Measurements from ENCODE around the gene DLGAP4.

The DLGAP4 gene

GRCh38 chr20:36359668-36360406, 53.7 kb downstream of the DLGAP4 start:
- Histone ChIP-seq H3K9ac (ENCODE audit: low read depth, low read length) (no peak overlapping the region), H3K4me1 (ENCODE audit: insufficient read depth, low read length) (peaks cover 3% of the 10 kb centered on the region; the same call in 1 of the 2 replicates), H3K36me3 (ENCODE audit: insufficient read depth, low read length) (no peaks in the 10 kb centered on the region), H3K9me3 (ENCODE audit: control insufficient read depth, insufficient read depth, low read length) (no peaks in the 10 kb centered on the region)

GRCh38 chr20:36360429-36360828, 54.3 kb downstream of the DLGAP4 start:
- H3K36me3 ChIP-seq (ENCODE audit: insufficient read depth, low read length): no peaks in the 10 kb centered on the region
- no peaks in the 10 kb centered on the region for H3K9me3 ChIP-seq (ENCODE audit: control insufficient read depth, insufficient read depth, low read length)
- H3K4me1 ChIP-seq (ENCODE audit: insufficient read depth, low read length): peaks cover 3% of the 10 kb centered on the region; the same call in 1 of the 2 replicates
- H3K9ac ChIP-seq (ENCODE audit: low read depth, low read length): no peak overlapping the region

- peaks cover 3% of the 10 kb centered on the region; the same call in 1 of the 2 replicates for H3K4me1 ChIP-seq (ENCODE audit: insufficient read depth, low read length)
- no peaks in the 10 kb centered on the region for H3K9me3 ChIP-seq (ENCODE audit: control insufficient read depth, insufficient read depth, low read length)
- H3K9ac ChIP-seq (ENCODE audit: low read depth, low read length): no peak overlapping the region
- H3K36me3 ChIP-seq (ENCODE audit: insufficient read depth, low read length): no peaks in the 10 kb centered on the region
Observed at GRCh38 chr20:36361406-36361805, 55.3 kb downstream of the DLGAP4 start.

- Histone ChIP-seq H3K36me3 (ENCODE audit: insufficient read depth, low read length) (no peaks in the 10 kb centered on the region), H3K9ac (ENCODE audit: low read depth, low read length) (no peak overlapping the region), H3K4me1 (ENCODE audit: insufficient read depth, low read length) (peaks cover 3% of the 10 kb centered on the region; the same call in 1 of the 2 replicates), H3K9me3 (ENCODE audit: control insufficient read depth, insufficient read depth, low read length) (no peaks in the 10 kb centered on the region)
Observed at GRCh38 chr20:36362261-36362660, 56.1 kb downstream of the DLGAP4 start.

- Histone ChIP-seq H3K4me1 (ENCODE audit: insufficient read depth, low read length) (peaks cover 3% of the 10 kb centered on the region; the same call in 1 of the 2 replicates), H3K36me3 (ENCODE audit: insufficient read depth, low read length) (no peaks in the 10 kb centered on the region), H3K9me3 (ENCODE audit: control insufficient read depth, insufficient read depth, low read length) (no peaks in the 10 kb centered on the region), H3K9ac (ENCODE audit: low read depth, low read length) (no peak overlapping the region)
Observed at GRCh38 chr20:36362978-36363713, 57.0 kb downstream of the DLGAP4 start.

GRCh38 chr20:36364506-36364905, 58.4 kb downstream of the DLGAP4 start:
- Histone ChIP-seq H3K9ac (ENCODE audit: low read depth, low read length) (no peak overlapping the region), H3K4me1 (ENCODE audit: insufficient read depth, low read length) (peaks cover under 1% of the 10 kb centered on the region; the same call in 1 of the 2 replicates), H3K36me3 (ENCODE audit: insufficient read depth, low read length) (no peaks in the 10 kb centered on the region), H3K9me3 (ENCODE audit: control insufficient read depth, insufficient read depth, low read length) (no peaks in the 10 kb centered on the region)

GRCh38 chr20:36366623-36367369, 60.7 kb downstream of the DLGAP4 start:
- no peaks in the 10 kb centered on the region for H3K9me3 ChIP-seq (ENCODE audit: control insufficient read depth, insufficient read depth, low read length)
- no peaks in the 10 kb centered on the region for H3K4me1 ChIP-seq (ENCODE audit: insufficient read depth, low read length)
- H3K9ac ChIP-seq (ENCODE audit: low read depth, low read length): no peak overlapping the region
- no peaks in the 10 kb centered on the region for H3K36me3 ChIP-seq (ENCODE audit: insufficient read depth, low read length)

GRCh38 chr20:36367370-36367745, 61.2 kb downstream of the DLGAP4 start:
- Histone ChIP-seq H3K9me3 (ENCODE audit: control insufficient read depth, insufficient read depth, low read length) (no peaks in the 10 kb centered on the region), H3K36me3 (ENCODE audit: insufficient read depth, low read length) (no peaks in the 10 kb centered on the region), H3K4me1 (ENCODE audit: insufficient read depth, low read length) (no peaks in the 10 kb centered on the region), H3K9ac (ENCODE audit: low read depth, low read length) (no peak overlapping the region)

- Histone ChIP-seq H3K9me3 (ENCODE audit: control insufficient read depth, insufficient read depth, low read length) (no peaks in the 10 kb centered on the region), H3K9ac (ENCODE audit: low read depth, low read length) (no peak overlapping the region)
Observed at GRCh38 chr20:36367907-36368799, 62.0 kb downstream of the DLGAP4 start.

GRCh38 chr20:36368869-36369268, 62.7 kb downstream of the DLGAP4 start:
- H3K4me1 ChIP-seq (ENCODE audit: insufficient read depth, low read length): no peaks in the 10 kb centered on the region
- H3K9ac ChIP-seq (ENCODE audit: low read depth, low read length): no peak overlapping the region
- no peaks in the 10 kb centered on the region for H3K9me3 ChIP-seq (ENCODE audit: control insufficient read depth, insufficient read depth, low read length)
- H3K36me3 ChIP-seq (ENCODE audit: insufficient read depth, low read length): no peaks in the 10 kb centered on the region

More at GRCh38 chr20:36367907-36368799, 62.0 kb downstream of the DLGAP4 start:
- Histone ChIP-seq H3K4me1 (ENCODE audit: insufficient read depth, low read length) (no peaks in the 10 kb centered on the region), H3K36me3 (ENCODE audit: insufficient read depth, low read length) (no peaks in the 10 kb centered on the region)

GRCh38 chr20:36369739-36370138, 63.6 kb downstream of the DLGAP4 start:
- H3K4me1 ChIP-seq (ENCODE audit: insufficient read depth, low read length): no peaks in the 10 kb centered on the region
- no peaks in the 10 kb centered on the region for H3K9me3 ChIP-seq (ENCODE audit: control insufficient read depth, insufficient read depth, low read length)
- no peaks in the 10 kb centered on the region for H3K36me3 ChIP-seq (ENCODE audit: insufficient read depth, low read length)
- no peak overlapping the region for H3K9ac ChIP-seq (ENCODE audit: low read depth, low read length)

GRCh38 chr20:36370991-36371790, 65.1 kb downstream of the DLGAP4 start:
- H3K9ac ChIP-seq (ENCODE audit: low read depth, low read length): no peak overlapping the region
- no peaks in the 10 kb centered on the region for H3K4me1 ChIP-seq (ENCODE audit: insufficient read depth, low read length)
- H3K36me3 ChIP-seq (ENCODE audit: insufficient read depth, low read length): no peaks in the 10 kb centered on the region
- no peaks in the 10 kb centered on the region for H3K9me3 ChIP-seq (ENCODE audit: control insufficient read depth, insufficient read depth, low read length)

GRCh38 chr20:36372666-36373065, 66.5 kb downstream of the DLGAP4 start:
- Histone ChIP-seq H3K4me1 (ENCODE audit: insufficient read depth, low read length) (no peaks in the 10 kb centered on the region), H3K9me3 (ENCODE audit: control insufficient read depth, insufficient read depth, low read length) (no peaks in the 10 kb centered on the region), H3K36me3 (ENCODE audit: insufficient read depth, low read length) (no peaks in the 10 kb centered on the region), H3K9ac (ENCODE audit: low read depth, low read length) (no peak overlapping the region)

Measured in ES-I3 (cell line).